ENCODE data around the gene CGREF1.

CGREF1 gene

GRCh38 chr2:27074738-27075565 lies 44.0 kb downstream of the CGREF1 start:
- peak in 3 of 56 donors; percentile 8 to 25 (median 15) for DNase-seq

GRCh38 chr2:27073782-27074181 lies 45.1 kb downstream of the CGREF1 start:
- DNase-seq: no peak

- no peak for DNase-seq
Measured at GRCh38 chr2:27072920-27073319, 46.0 kb downstream of the CGREF1 start.

GRCh38 chr2:27071990-27072830 lies 46.7 kb downstream of the CGREF1 start:
- DNase-seq: peak in 26 of 56 donors; percentile 12 to 64 (median 41)

GRCh38 chr2:27071277-27071989 lies 47.5 kb downstream of the CGREF1 start, which contains the start of gene OST4:
Gene OST4 (minus strand): TSS chr2:27071654.
- DNase-seq: peak; percentile 56 to 97 (median 89)

- no peak for DNase-seq
Measured at GRCh38 chr2:27070653-27071276, 48.2 kb downstream of the CGREF1 start.

GRCh38 chr2:27069961-27070618 lies 48.8 kb downstream of the CGREF1 start:
- no peak for DNase-seq

GRCh38 chr2:27069436-27069835 lies 49.5 kb downstream of the CGREF1 start:
- no peak for DNase-seq

- DNase-seq: no peak
Measured at GRCh38 chr2:27067385-27067784, 51.5 kb downstream of the CGREF1 start.

- no peak for DNase-seq
Measured at GRCh38 chr2:27065128-27065527, 53.8 kb downstream of the CGREF1 start.

GRCh38 chr2:27060323-27060722 lies 58.6 kb downstream of the CGREF1 start:
- DNase-seq: no peak

GRCh38 chr2:27059141-27059820 lies 59.6 kb downstream of the CGREF1 start:
- no peak for DNase-seq

GRCh38 chr2:27058210-27058609 lies 60.7 kb downstream of the CGREF1 start:
- no peak for DNase-seq

GRCh38 chr2:27057184-27057583 lies 61.7 kb downstream of the CGREF1 start:
- no peak for DNase-seq

- DNase-seq: no peak
Measured at GRCh38 chr2:27054721-27055120, 64.2 kb downstream of the CGREF1 start.

- DNase-seq: no peak
Measured at GRCh38 chr2:27053776-27054175, 65.2 kb downstream of the CGREF1 start.

GRCh38 chr2:27053321-27053720 lies 65.6 kb downstream of the CGREF1 start:
- no peak for DNase-seq

- peak in 12 of 56 donors; percentile 37 to 80 (median 48) for DNase-seq
Measured at GRCh38 chr2:27051902-27052645, 66.9 kb downstream of the CGREF1 start.
